ENCODE data around the gene GDPGP1. TPM values are rescaled to one million over a fixed set of nuclear protein-coding genes. Genes with fewer than 3 reads are reported as not detected.

GDPGP1 gene
- total RNA-seq, 2 donors from 2014 or later = 4.8 to 5.4 TPM

DNA sequence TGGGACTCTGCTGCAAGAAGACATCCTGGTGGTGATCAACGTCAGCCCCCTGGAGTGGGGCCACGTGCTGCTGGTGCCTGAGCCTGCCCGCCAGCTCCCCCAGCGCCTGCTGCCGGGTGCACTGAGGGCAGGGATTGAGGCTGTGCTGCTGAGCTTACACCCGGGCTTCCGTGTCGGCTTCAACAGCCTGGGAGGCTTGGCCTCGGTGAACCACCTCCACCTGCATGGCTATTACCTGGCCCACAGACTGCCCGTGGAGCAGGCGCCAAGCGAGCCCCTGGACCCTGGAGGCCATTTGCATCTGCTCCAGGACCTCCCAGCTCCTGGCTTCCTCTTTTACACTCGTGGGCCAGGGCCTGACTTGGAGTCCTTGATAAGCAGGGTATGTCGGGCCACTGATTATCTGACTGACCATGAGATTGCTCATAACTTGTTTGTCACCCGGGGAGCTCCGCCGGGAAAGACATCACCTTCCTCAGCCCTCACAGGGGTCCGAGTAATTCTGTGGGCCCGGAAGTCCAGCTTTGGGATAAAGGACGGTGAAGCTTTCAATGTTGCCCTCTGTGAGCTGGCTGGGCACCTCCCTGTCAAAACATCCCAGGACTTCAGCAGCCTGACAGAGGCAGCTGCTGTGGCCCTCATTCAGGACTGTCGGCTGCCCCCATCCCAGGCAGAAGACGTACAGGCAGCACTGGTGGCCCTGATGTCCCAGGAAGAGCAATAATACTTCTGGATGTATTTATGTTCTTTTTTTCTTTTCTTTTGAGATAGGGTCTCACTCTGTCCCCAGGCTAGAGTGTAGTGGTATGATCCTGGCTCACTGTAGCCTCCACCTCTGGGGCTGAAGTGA lies 7.6 kb downstream of the GDPGP1 start:
- Mint-ChIP-seq H3K36me3 (ENCODE audit: low read depth) (peaks cover 12% of the 10 kb centered on the region), H3K27me3 (ENCODE audit: insufficient read depth) (no peaks in the 10 kb centered on the region), H3K4me3 (no peak overlapping the region), H3K4me1 (no peaks in the 10 kb centered on the region), H3K9me3 (no peaks in the 10 kb centered on the region), H3K27ac (no peak overlapping the region)
- no peaks in the 10 kb centered on the region for H3K9me3 ChIP-seq (ENCODE audit: control insufficient read depth, low read length)
- WGBS, 2 experiments (ENCODE audit: insufficient coverage in 1 of 2, insufficient read length in 1 of 2) = 92 to 94% methylated on average over 13 to 22 of the region's 22 CpGs
- no peaks in the 10 kb centered on the region for H3K4me1 ChIP-seq (ENCODE audit: control insufficient read depth, insufficient read depth, low read length)
- no peak overlapping the region for H3K4me3 ChIP-seq (ENCODE audit: low read length)
- DNase-seq = no peak
- TF ChIP-seq, protein P1, sequence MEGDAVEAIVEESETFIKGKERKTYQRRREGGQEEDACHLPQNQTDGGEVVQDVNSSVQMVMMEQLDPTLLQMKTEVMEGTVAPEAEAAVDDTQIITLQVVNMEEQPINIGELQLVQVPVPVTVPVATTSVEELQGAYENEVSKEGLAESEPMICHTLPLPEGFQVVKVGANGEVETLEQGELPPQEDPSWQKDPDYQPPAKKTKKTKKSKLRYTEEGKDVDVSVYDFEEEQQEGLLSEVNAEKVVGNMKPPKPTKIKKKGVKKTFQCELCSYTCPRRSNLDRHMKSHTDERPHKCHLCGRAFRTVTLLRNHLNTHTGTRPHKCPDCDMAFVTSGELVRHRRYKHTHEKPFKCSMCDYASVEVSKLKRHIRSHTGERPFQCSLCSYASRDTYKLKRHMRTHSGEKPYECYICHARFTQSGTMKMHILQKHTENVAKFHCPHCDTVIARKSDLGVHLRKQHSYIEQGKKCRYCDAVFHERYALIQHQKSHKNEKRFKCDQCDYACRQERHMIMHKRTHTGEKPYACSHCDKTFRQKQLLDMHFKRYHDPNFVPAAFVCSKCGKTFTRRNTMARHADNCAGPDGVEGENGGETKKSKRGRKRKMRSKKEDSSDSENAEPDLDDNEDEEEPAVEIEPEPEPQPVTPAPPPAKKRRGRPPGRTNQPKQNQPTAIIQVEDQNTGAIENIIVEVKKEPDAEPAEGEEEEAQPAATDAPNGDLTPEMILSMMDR (conservative IDR thresholded peaks at IDR 0.05) = no peak
- H3K9ac ChIP-seq (ENCODE audit: extremely low read depth, low read length, poor library complexity, severe bottlenecking) = no peak overlapping the region
- no peaks in the 10 kb centered on the region for H3K27me3 ChIP-seq (ENCODE audit: control insufficient read depth, insufficient read depth, low read length, poor library complexity, severe bottlenecking)
- H3K36me3 ChIP-seq (ENCODE audit: control insufficient read depth, insufficient read depth, low read length) = no peaks in the 10 kb centered on the region
- no peak overlapping the region for H3K27ac ChIP-seq (ENCODE audit: low read depth, low read length)

DNA sequence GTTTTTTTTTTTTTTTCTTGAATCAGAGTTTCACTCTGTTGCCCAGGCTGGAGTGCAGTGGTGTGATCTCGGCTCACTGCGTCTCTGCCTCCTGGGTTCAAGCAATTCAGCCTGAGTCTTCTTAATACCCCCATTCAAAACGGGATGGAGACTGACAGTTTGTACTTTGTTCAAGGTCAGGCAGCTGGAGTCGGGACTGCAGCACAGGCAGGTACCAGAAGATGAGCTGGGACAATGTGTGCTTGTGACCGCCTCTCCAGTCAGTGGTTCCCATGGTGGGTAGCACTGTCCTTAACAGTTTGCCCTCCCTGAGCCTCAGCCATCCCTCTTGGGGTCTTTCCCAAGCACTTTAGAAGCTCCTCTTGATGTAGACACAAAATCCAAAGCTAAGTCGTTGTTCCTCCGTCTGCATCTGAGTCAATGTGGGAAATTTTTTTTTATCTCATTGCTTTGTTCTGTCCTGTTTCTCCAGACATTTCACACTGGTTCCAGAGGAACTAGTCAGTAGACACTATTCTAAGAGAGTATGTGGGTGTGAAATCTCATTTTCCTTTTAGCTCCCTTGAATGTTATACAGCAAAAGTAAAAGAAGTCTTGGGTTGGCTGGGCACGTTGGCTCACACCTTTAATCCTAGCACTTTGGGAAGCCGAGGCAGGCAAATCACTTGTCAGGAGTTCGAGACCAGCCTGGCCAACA lies 10.1 kb downstream of the GDPGP1 start:
- H3K4me1 Mint-ChIP-seq = no peaks in the 10 kb centered on the region
- H3K27ac ChIP-seq (ENCODE audit: low read depth, low read length) = no peak overlapping the region
- no peak for DNase-seq
- H3K4me3 Mint-ChIP-seq = no peak overlapping the region
- TF ChIP-seq, protein P1 (conservative IDR thresholded peaks at IDR 0.05) = no peak
- H3K9me3 Mint-ChIP-seq = no peaks in the 10 kb centered on the region
- peaks cover 3% of the 10 kb centered on the region for H3K36me3 Mint-ChIP-seq (ENCODE audit: low read depth)
- H3K36me3 ChIP-seq (ENCODE audit: control insufficient read depth, insufficient read depth, low read length) = no peaks in the 10 kb centered on the region
- no peaks in the 10 kb centered on the region for H3K4me1 ChIP-seq (ENCODE audit: control insufficient read depth, insufficient read depth, low read length)
- WGBS, 2 experiments (ENCODE audit: insufficient coverage in 1 of 2, insufficient read length in 1 of 2) = 91 to 98% methylated on average over 6 to 10 of the region's 10 CpGs
- no peaks in the 10 kb centered on the region for H3K9me3 ChIP-seq (ENCODE audit: control insufficient read depth, low read length)
- no peak overlapping the region for H3K27ac Mint-ChIP-seq
- no peak overlapping the region for H3K9ac ChIP-seq (ENCODE audit: extremely low read depth, low read length, poor library complexity, severe bottlenecking)
- no peak overlapping the region for H3K4me3 ChIP-seq (ENCODE audit: low read length)
- no peaks in the 10 kb centered on the region for H3K27me3 ChIP-seq (ENCODE audit: control insufficient read depth, insufficient read depth, low read length, poor library complexity, severe bottlenecking)
- H3K27me3 Mint-ChIP-seq (ENCODE audit: insufficient read depth) = no peaks in the 10 kb centered on the region

- Histone ChIP-seq H3K4me3 (ENCODE audit: low read length) (peak overlapping the region; percentile 82), H3K4me1 (ENCODE audit: control insufficient read depth, insufficient read depth, low read length) (no peaks in the 10 kb centered on the region), H3K9ac (ENCODE audit: extremely low read depth, low read length, poor library complexity, severe bottlenecking) (no peak overlapping the region), H3K27ac (ENCODE audit: low read depth, low read length) (no peak overlapping the region), H3K9me3 (ENCODE audit: control insufficient read depth, low read length) (no peaks in the 10 kb centered on the region), H3K27me3 (ENCODE audit: control insufficient read depth, insufficient read depth, low read length, poor library complexity, severe bottlenecking) (peaks cover 9% of the 10 kb centered on the region), H3K36me3 (ENCODE audit: control insufficient read depth, insufficient read depth, low read length) (no peaks in the 10 kb centered on the region)
- Mint-ChIP-seq H3K9me3 (no peaks in the 10 kb centered on the region), H3K36me3 (ENCODE audit: low read depth) (no peaks in the 10 kb centered on the region), H3K4me3 (peak overlapping the region; percentile 63), H3K27me3 (ENCODE audit: insufficient read depth) (peaks cover 19% of the 10 kb centered on the region), H3K4me1 (no peaks in the 10 kb centered on the region), H3K27ac (no peak overlapping the region)
- TF ChIP-seq, protein P1 (conservative IDR thresholded peaks at IDR 0.05) = no peak
- DNase-seq = no peak
- 68 to 81% methylated on average over 6 of the region's 6 CpGs for WGBS, 2 experiments (ENCODE audit: insufficient coverage in 1 of 2, insufficient read length in 1 of 2)
Observed at GRCh38 chr15:90248789-90249202, 14.8 kb downstream of the GDPGP1 start.

Measured in endodermal cell (in vitro differentiated cells).